Measurements from ENCODE around the gene FAT4. TPM values are rescaled to one million over a fixed set of nuclear protein-coding genes. Genes with fewer than 3 reads are reported as not detected.

The FAT4 gene
- total and polyA plus RNA-seq, 9 of the 15 experiments (the other 6 are each of a cell fraction or from before 2014, with no cell fraction given) = 0.01 TPM; not detected in 8

GRCh38 chr4:125322366-125322730, 7.6 kb downstream of the FAT4 start:
- Histone ChIP-seq H3K27me3 (ENCODE audit: control insufficient read depth in 2 of 2, insufficient read depth in 2 of 2, low read length in 2 of 2) (peaks cover 0 to 3% of the 10 kb centered on the region in 2 experiments; a peak in 1 of 5 replicates), H3K4me2 (ENCODE audit: insufficient read depth, low read length) (no peak overlapping the region), H3K9me1 (ENCODE audit: control insufficient read depth, insufficient read depth, low read length) (no peaks in the 10 kb centered on the region), H3K4me3 (no peak overlapping the region), H3K27ac (ENCODE audit: extremely low read depth, low read depth, low read length) (no peak overlapping the region), H3K4me1 (replicated peaks in 1 of 2; ENCODE audit: control insufficient read depth in 2 of 2, insufficient read depth in 2 of 2, low read length in 2 of 2) (peaks cover 0 to 2% of the 10 kb centered on the region in 2 experiments; a peak in 2 of 5 replicates), H4K20me1 (replicated peaks; ENCODE audit: control insufficient read depth, insufficient read depth, low read length) (no peaks in the 10 kb centered on the region), H3K9ac (ENCODE audit: insufficient read depth in 1 of 2, low read depth in 2 of 2, low read length in 2 of 2) (no peak overlapping the region), H3K79me2 (ENCODE audit: control insufficient read depth, insufficient read depth, low read length) (no peaks in the 10 kb centered on the region), H2AFZ (ENCODE audit: low read depth, low read length) (no peak overlapping the region), H3K36me3 (ENCODE audit: control insufficient read depth, insufficient read depth, low read length) (no peaks in the 10 kb centered on the region), H3K9me3 (replicated peaks; ENCODE audit: control insufficient read depth, insufficient read depth, low read depth, low read length) (no peaks in the 10 kb centered on the region)
- POLR2A ChIA-PET = no interaction called here
- CTCF ChIA-PET (ENCODE audit: low intra/inter-chr PET ratio) = no interaction called here
- WGBS (ENCODE audit: insufficient coverage, low coverage, missing lambda C conversion rate) = 0% methylated on average over 1 of the region's 1 CpG
- in situ Hi-C loops (cut with MboI) = loop anchor here (25.0 kb wide), 1 partner anchor 415 kb away; no protein-coding TSS in a partner anchor
- ATAC-seq = no peak
- no peak for FAIRE-seq
- no TSS peak for BruUV-seq (replicated peaks)
- intact Hi-C loops (cut with micrococcal nuclease) = no loop called here
- no peak for DNase-seq (ENCODE audit: extremely low read depth in 1 of 4, low spot score in 3 of 4)
- TF ChIP-seq SNIP1 (IDR thresholded peaks at IDR 0.05; ENCODE audit: low read depth) (no peak), HDAC2 (IDR thresholded peaks at IDR 0.05) (no peak), EP400 (IDR thresholded peaks at IDR 0.05) (no peak), ZNF512 (tag; IDR thresholded peaks at IDR 0.05) (no peak), POLR2AphosphoS5 (IDR thresholded peaks at IDR 0.05; ENCODE audit: control insufficient read depth, insufficient read depth, low read depth, low read length) (no peak)

- POLR2A ChIA-PET = no interaction called here
- Histone ChIP-seq H3K36me3 (ENCODE audit: control insufficient read depth, insufficient read depth, low read length) (no peaks in the 10 kb centered on the region), H3K9me1 (ENCODE audit: control insufficient read depth, insufficient read depth, low read length) (no peaks in the 10 kb centered on the region), H3K9me3 (replicated peaks; ENCODE audit: control insufficient read depth, insufficient read depth, low read depth, low read length) (no peaks in the 10 kb centered on the region), H2AFZ (ENCODE audit: low read depth, low read length) (no peak overlapping the region), H3K9ac (ENCODE audit: insufficient read depth in 1 of 2, low read depth in 2 of 2, low read length in 2 of 2) (no peak overlapping the region), H3K4me3 (no peak overlapping the region), H3K27me3 (ENCODE audit: control insufficient read depth in 2 of 2, insufficient read depth in 2 of 2, low read length in 2 of 2) (no peaks in the 10 kb centered on the region), H3K27ac (ENCODE audit: extremely low read depth, low read depth, low read length) (no peak overlapping the region), H4K20me1 (replicated peaks; ENCODE audit: control insufficient read depth, insufficient read depth, low read length) (no peaks in the 10 kb centered on the region), H3K4me1 (replicated peaks in 1 of 2; ENCODE audit: control insufficient read depth in 2 of 2, insufficient read depth in 2 of 2, low read length in 2 of 2) (no peaks in the 10 kb centered on the region), H3K79me2 (ENCODE audit: control insufficient read depth, insufficient read depth, low read length) (no peaks in the 10 kb centered on the region), H3K4me2 (ENCODE audit: insufficient read depth, low read length) (no peak overlapping the region)
- BruUV-seq (replicated peaks) = no TSS peak
- ATAC-seq (no peak), FAIRE-seq (no peak), DNase-seq (ENCODE audit: extremely low read depth in 1 of 4, low spot score in 3 of 4) (no peak)
- CTCF ChIA-PET (ENCODE audit: low intra/inter-chr PET ratio) = no interaction called here
- intact Hi-C loops (cut with micrococcal nuclease) (no loop called here), in situ Hi-C loops (cut with MboI) (loop anchor here (25.0 kb wide), 1 partner anchor 414 kb away; no protein-coding TSS in a partner anchor)
- WGBS (ENCODE audit: insufficient coverage, low coverage, missing lambda C conversion rate) = 0% methylated on average over 3 of the region's 3 CpGs
- no peak for TF ChIP-seq ZKSCAN3 (CRISPR knock-in tag; IDR thresholded peaks at IDR 0.05)
- TF ChIP-seq THAP7 (CRISPR knock-in tag; IDR thresholded peaks at IDR 0.05) = no peak
- TF ChIP-seq ZBTB33 (CRISPR knock-in tag; IDR thresholded peaks at IDR 0.05) = no peak
- no peak for TF ChIP-seq NFATC3 (IDR thresholded peaks at IDR 0.05)
- TF ChIP-seq ZNF347 (CRISPR knock-in tag; IDR thresholded peaks at IDR 0.05; ENCODE audit: low read depth) = no peak
- no peak for TF ChIP-seq KDM4B (IDR thresholded peaks at IDR 0.05; ENCODE audit: borderline replicate concordance in 2 of 2, low read depth in 1 of 2)
These were observed 8.9 kb downstream of the FAT4 start for GRCh38 chr4:125323654-125324053.
